Measurements from ENCODE around the gene CARD14.
A peak's percentile ranks its signal among the peaks of the same experiment; 100 is the strongest.
"Not testable (repeated sequence)": the region's sequence is repeated elsewhere in the genome, so short reads cannot be mapped to it uniquely, and the experiment has no call there.

The CARD14 gene

DNA sequence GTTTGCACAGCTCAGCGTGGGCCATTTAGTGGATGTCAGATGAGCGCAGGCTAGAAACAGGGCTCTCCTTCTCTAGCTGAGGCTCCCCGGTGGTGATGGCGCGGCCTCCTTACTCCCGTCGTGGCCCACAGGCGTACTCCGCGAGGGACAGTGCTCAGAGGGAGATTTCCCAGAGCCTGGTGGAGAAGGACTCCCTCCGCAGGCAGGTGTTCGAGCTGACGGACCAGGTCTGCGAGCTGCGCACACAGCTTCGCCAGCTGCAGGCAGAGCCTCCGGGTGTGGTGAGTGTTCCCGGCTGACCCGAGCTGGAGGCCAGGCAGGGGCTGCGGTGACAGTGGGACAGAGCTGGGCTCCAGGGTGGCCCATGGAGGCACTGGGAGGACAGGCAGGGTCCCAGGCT, 21.4 kb downstream of the CARD14 start:
- TF ChIP-seq, protein P1, sequence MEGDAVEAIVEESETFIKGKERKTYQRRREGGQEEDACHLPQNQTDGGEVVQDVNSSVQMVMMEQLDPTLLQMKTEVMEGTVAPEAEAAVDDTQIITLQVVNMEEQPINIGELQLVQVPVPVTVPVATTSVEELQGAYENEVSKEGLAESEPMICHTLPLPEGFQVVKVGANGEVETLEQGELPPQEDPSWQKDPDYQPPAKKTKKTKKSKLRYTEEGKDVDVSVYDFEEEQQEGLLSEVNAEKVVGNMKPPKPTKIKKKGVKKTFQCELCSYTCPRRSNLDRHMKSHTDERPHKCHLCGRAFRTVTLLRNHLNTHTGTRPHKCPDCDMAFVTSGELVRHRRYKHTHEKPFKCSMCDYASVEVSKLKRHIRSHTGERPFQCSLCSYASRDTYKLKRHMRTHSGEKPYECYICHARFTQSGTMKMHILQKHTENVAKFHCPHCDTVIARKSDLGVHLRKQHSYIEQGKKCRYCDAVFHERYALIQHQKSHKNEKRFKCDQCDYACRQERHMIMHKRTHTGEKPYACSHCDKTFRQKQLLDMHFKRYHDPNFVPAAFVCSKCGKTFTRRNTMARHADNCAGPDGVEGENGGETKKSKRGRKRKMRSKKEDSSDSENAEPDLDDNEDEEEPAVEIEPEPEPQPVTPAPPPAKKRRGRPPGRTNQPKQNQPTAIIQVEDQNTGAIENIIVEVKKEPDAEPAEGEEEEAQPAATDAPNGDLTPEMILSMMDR (IDR thresholded peaks at IDR 0.05; ENCODE audit: low read depth, low read length), result no peak
- no peak for DNase-seq (ENCODE audit: extremely low read depth, low read depth)

- no peak for DNase-seq (ENCODE audit: extremely low read depth, low read depth)
Measured at GRCh38 chr17:80191865-80192661, 22.2 kb downstream of the CARD14 start.

DNA sequence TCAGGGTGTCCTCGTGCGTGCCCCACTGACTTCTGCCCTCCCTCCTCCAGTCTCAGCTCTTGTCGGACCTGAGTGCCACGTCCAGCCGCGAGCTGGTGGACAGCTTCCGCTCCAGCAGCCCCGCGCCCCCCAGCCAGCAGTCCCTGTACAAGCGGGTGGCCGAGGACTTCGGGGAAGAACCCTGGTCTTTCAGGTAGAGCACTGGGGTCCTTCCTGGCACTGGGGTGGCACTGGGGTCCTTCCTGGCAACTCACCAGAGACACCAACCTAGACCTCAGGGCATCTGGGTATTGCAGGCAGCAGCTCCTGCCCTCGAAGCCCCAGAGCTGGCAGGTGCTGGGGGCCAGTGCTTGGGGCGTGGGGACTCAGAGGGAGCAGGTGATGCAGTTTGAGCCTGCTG, 25.3 kb downstream of the CARD14 start:
- TF ChIP-seq, protein P1 (IDR thresholded peaks at IDR 0.05; ENCODE audit: low read depth, low read length), result no peak
- DNase-seq (ENCODE audit: extremely low read depth, low read depth), result no peak

More at GRCh38 chr17:80191865-80192661, 22.2 kb downstream of the CARD14 start:
- TF ChIP-seq, protein P1 (IDR thresholded peaks at IDR 0.05; ENCODE audit: low read depth, low read length), result no peak

- DNase-seq (ENCODE audit: extremely low read depth, low read depth), result no peak
- TF ChIP-seq, protein P1 (IDR thresholded peaks at IDR 0.05; ENCODE audit: low read depth, low read length), result peak; percentile 89
Measured at GRCh38 chr17:80195671-80196529, 26.1 kb downstream of the CARD14 start.

GRCh38 chr17:80196652-80197051, 26.8 kb downstream of the CARD14 start:
- TF ChIP-seq, protein P1 (IDR thresholded peaks at IDR 0.05; ENCODE audit: low read depth, low read length), result no peak
- DNase-seq (ENCODE audit: extremely low read depth, low read depth), result no peak

- no peak for DNase-seq (ENCODE audit: extremely low read depth, low read depth)
- TF ChIP-seq, protein P1 (IDR thresholded peaks at IDR 0.05; ENCODE audit: low read depth, low read length), result no peak
Measured at GRCh38 chr17:80198144-80198661, 28.4 kb downstream of the CARD14 start.

GRCh38 chr17:80199295-80199694, 29.5 kb downstream of the CARD14 start:
- not testable (repeated sequence) for DNase-seq (ENCODE audit: extremely low read depth, low read depth)

Data from AG09319 (cell line).